Ishikawa (cell line): ENCODE data around the gene TRIM3.

Experiments
- CEBPB ChIP-seq: IDR thresholded peaks from 2 replicates; pipeline ENCODE4 v1.6.1; 2012
- CREB1 ChIP-seq: IDR thresholded peaks from 2 replicates; pipeline ENCODE4 v1.6.1; 2012; ENCODE audit warnings: low read depth
- EGR1 ChIP-seq: IDR thresholded peaks from 2 replicates; pipeline ENCODE4 v1.6.1; 2012
- EP300 ChIP-seq: IDR thresholded peaks from 2 replicates; pipeline ENCODE4 v1.6.1; 2012; ENCODE audit warnings: borderline replicate concordance
- RAD21 ChIP-seq: IDR thresholded peaks from 2 replicates; pipeline ENCODE4 v1.6.1; 2012; ENCODE audit warnings: low read depth
- REST ChIP-seq: IDR thresholded peaks from 2 replicates; pipeline ENCODE4 v1.6.1; 2012; ENCODE audit warnings: low read depth, mild to moderate bottlenecking
- TCF12 ChIP-seq: IDR thresholded peaks from 2 replicates; pipeline ENCODE4 v1.6.1; 2012; ENCODE audit warnings: low read depth
- ZBTB7A ChIP-seq: IDR thresholded peaks from 2 replicates; pipeline ENCODE4 v1.6.1; 2012; ENCODE audit warnings: low read depth
- TF ChIP-seq, protein P1 (sequence below): IDR thresholded peaks from 2 replicates; pipeline ENCODE4 v1.6.1; 2012
- TF ChIP-seq, protein P2 (sequence below): IDR thresholded peaks from 2 replicates; pipeline ENCODE4 v1.6.1; 2012

DNA sequence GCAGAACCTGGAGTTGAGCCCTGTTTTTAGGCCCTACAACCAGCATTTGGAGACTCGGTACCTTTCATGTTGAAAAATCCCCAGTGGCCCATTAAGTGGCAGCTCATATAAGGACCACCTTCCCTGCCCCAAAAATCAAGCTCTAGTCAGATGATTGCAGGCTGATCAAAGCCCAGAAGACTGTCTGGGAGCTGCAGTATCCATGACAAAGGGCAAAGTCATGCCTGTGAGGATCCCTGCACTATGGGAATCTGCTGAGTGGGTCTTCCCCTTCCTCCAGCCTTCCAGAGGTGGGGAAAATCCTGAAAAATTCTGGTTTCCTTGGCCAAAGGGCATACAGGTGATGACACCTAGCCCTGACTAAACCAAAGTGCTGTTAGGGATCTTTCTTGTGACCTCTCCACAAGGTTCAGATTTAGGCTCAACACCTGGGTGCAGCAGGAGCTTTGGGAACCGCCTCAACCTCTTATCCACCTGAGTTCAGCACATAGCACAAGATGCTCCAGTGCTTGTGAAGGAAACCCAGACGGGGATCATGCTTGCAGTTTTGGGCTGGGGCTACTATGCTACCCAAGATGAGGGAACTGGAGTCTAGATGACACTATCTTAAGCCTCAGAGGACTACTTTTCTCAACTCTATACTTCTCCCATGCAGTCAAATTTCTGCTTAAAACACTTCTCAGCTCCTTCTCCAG, 1.2 kb upstream of the TRIM3 start:
- no peak for TF ChIP-seq REST
- TF ChIP-seq EP300: no peak
- no peak for TF ChIP-seq CREB1
- no peak for TF ChIP-seq EGR1
- TF ChIP-seq RAD21: no peak
- no peak for TF ChIP-seq CEBPB
- TF ChIP-seq ZBTB7A: no peak
- TF ChIP-seq, protein P1, sequence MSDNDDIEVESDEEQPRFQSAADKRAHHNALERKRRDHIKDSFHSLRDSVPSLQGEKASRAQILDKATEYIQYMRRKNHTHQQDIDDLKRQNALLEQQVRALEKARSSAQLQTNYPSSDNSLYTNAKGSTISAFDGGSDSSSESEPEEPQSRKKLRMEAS: no peak
- TF ChIP-seq, protein P2, sequence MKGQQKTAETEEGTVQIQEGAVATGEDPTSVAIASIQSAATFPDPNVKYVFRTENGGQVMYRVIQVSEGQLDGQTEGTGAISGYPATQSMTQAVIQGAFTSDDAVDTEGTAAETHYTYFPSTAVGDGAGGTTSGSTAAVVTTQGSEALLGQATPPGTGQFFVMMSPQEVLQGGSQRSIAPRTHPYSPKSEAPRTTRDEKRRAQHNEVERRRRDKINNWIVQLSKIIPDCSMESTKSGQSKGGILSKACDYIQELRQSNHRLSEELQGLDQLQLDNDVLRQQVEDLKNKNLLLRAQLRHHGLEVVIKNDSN: no peak
- no peak for TF ChIP-seq TCF12
